ENCODE data around the gene NFE2L2. TPM values are rescaled to one million over a fixed set of nuclear protein-coding genes. Genes with fewer than 3 reads are reported as not detected.

NFE2L2 gene
- polyA plus RNA-seq, 1 of the 3 experiments (the other 2 are of a cell fraction), result 40.9 TPM

DNA sequence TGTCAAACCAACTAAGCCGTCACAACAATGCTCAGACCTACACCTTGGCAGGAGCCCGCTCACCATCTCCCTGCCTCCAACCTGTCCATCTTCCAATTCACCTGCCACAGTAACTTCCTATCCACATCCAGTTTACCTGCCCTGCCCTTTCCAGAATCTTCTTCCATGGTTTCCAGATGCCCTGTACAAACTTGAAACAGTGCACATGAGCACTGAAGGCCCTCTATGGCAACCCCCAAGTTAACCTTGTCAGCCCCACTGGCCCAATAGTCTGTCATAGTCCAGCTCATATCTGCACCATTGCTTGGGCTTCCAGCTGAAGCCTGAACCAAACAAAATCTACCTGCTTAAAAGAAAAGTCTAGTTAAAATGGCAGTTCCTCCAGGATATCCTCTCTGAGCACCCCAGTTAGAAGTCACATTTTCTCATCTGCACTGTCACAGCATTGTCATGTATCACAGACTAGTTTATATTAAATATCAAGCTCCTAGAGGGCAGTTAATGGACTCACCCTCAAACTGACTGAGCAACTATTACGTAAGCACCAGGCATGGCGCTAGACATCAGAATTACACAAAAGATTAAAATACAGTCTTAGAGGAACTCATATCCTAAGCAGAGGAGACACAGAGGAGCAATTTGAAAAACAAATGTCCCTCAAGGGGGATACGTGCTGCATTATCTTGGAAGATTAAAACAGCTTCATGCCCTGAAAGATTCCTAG is 11.6 kb downstream of the NFE2L2 start:
- peaks cover 6 to 24% of the 10 kb centered on the region in 2 experiments; a peak in 2 of 4 replicates for H3K4me1 ChIP-seq (ENCODE audit: control insufficient read depth in 1 of 2, insufficient read depth in 2 of 2, low read depth in 1 of 2, low read length in 1 of 2)
- no peak overlapping the region for H3K27ac ChIP-seq (ENCODE audit: low read depth in 2 of 2, low read length in 1 of 2)
- ChIA-PET POLR2A (interaction anchor here (1.4 kb wide), 1 partner anchor 11 kb away, joined by 3 read pairs; no protein-coding TSS in a partner anchor), CTCF (interaction anchor here (1.6 to 8.9 kb wide), 2 partner anchors 10 to 88 kb away, joined by 3 to 67 read pairs; partner anchors contain the start of gene NFE2L2)
- H2AFZ ChIP-seq (ENCODE audit: low read depth), result no peak overlapping the region
- H3K79me2 ChIP-seq (ENCODE audit: insufficient read depth), result peaks cover 100% of the 10 kb centered on the region
- peaks cover 7% of the 10 kb centered on the region for H3F3A ChIP-seq (replicated peaks; ENCODE audit: insufficient read depth)
- no peak for DNase-seq
- no peaks in the 10 kb centered on the region for H3K9me2 ChIP-seq
- no peak overlapping the region for H3K9ac ChIP-seq
- peaks cover 98% of the 10 kb centered on the region for H4K20me1 ChIP-seq (ENCODE audit: insufficient read depth)
- peaks cover 7 to 16% of the 10 kb centered on the region in 2 experiments for H3K36me3 ChIP-seq (replicated peaks in 1 of 2; ENCODE audit: control insufficient read depth in 1 of 2, insufficient read depth in 2 of 2, low read length in 1 of 2)
- peaks cover under 1% of the 10 kb centered on the region; the same call in 1 of the 2 replicates for H3K9me3 ChIP-seq
- no peak overlapping the region for H3K4me3 ChIP-seq (ENCODE audit: low read depth in 2 of 2, low read length in 1 of 2)
- WGBS (ENCODE audit: low lambda C conversion rate), result 96% methylated on average over 5 of the region's 5 CpGs
- no peaks in the 10 kb centered on the region for H3K27me3 ChIP-seq (ENCODE audit: insufficient read depth)
- no peak overlapping the region for H3K4me2 ChIP-seq
- TF ChIP-seq, protein P1, sequence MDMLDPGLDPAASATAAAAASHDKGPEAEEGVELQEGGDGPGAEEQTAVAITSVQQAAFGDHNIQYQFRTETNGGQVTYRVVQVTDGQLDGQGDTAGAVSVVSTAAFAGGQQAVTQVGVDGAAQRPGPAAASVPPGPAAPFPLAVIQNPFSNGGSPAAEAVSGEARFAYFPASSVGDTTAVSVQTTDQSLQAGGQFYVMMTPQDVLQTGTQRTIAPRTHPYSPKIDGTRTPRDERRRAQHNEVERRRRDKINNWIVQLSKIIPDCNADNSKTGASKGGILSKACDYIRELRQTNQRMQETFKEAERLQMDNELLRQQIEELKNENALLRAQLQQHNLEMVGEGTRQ (IDR thresholded peaks at IDR 0.05; ENCODE audit: borderline replicate concordance, low read depth, low read length), result no peak
- TF ChIP-seq, protein P2, sequence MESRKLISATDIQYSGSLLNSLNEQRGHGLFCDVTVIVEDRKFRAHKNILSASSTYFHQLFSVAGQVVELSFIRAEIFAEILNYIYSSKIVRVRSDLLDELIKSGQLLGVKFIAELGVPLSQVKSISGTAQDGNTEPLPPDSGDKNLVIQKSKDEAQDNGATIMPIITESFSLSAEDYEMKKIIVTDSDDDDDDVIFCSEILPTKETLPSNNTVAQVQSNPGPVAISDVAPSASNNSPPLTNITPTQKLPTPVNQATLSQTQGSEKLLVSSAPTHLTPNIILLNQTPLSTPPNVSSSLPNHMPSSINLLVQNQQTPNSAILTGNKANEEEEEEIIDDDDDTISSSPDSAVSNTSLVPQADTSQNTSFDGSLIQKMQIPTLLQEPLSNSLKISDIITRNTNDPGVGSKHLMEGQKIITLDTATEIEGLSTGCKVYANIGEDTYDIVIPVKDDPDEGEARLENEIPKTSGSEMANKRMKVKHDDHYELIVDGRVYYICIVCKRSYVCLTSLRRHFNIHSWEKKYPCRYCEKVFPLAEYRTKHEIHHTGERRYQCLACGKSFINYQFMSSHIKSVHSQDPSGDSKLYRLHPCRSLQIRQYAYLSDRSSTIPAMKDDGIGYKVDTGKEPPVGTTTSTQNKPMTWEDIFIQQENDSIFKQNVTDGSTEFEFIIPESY (IDR thresholded peaks at IDR 0.05; ENCODE audit: borderline replicate concordance, low read depth), result no peak
- TF ChIP-seq TAF1 (IDR thresholded peaks at IDR 0.05; ENCODE audit: borderline replicate concordance, low read depth, low read length), result no peak
- TF ChIP-seq MEF2A (IDR thresholded peaks at IDR 0.05; ENCODE audit: borderline replicate concordance, low read depth), result no peak
- TF ChIP-seq NFIC (IDR thresholded peaks at IDR 0.05; ENCODE audit: borderline replicate concordance), result no peak
- no peak for TF ChIP-seq FOXJ3 (CRISPR knock-in tag; IDR thresholded peaks at IDR 0.05)
- no peak for TF ChIP-seq CHD2 (IDR thresholded peaks at IDR 0.05; ENCODE audit: low read length, partially characterized antibody)
- TF ChIP-seq, protein P3, sequence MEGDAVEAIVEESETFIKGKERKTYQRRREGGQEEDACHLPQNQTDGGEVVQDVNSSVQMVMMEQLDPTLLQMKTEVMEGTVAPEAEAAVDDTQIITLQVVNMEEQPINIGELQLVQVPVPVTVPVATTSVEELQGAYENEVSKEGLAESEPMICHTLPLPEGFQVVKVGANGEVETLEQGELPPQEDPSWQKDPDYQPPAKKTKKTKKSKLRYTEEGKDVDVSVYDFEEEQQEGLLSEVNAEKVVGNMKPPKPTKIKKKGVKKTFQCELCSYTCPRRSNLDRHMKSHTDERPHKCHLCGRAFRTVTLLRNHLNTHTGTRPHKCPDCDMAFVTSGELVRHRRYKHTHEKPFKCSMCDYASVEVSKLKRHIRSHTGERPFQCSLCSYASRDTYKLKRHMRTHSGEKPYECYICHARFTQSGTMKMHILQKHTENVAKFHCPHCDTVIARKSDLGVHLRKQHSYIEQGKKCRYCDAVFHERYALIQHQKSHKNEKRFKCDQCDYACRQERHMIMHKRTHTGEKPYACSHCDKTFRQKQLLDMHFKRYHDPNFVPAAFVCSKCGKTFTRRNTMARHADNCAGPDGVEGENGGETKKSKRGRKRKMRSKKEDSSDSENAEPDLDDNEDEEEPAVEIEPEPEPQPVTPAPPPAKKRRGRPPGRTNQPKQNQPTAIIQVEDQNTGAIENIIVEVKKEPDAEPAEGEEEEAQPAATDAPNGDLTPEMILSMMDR (IDR thresholded peaks at IDR 0.05), result no peak
- no peak for TF ChIP-seq RXRA (IDR thresholded peaks at IDR 0.05; ENCODE audit: borderline replicate concordance, low read depth)
- no peak for TF ChIP-seq POLR2AphosphoS5 (IDR thresholded peaks at IDR 0.05; ENCODE audit: low read depth, low read length)
- TF ChIP-seq, protein P4, sequence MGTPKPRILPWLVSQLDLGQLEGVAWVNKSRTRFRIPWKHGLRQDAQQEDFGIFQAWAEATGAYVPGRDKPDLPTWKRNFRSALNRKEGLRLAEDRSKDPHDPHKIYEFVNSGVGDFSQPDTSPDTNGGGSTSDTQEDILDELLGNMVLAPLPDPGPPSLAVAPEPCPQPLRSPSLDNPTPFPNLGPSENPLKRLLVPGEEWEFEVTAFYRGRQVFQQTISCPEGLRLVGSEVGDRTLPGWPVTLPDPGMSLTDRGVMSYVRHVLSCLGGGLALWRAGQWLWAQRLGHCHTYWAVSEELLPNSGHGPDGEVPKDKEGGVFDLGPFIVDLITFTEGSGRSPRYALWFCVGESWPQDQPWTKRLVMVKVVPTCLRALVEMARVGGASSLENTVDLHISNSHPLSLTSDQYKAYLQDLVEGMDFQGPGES (IDR thresholded peaks at IDR 0.05; ENCODE audit: low read depth, low read length), result no peak
